GM21786 (cell line): ENCODE data around the gene KDM4E.

ENCODE experiments used
- ATAC-seq: cut with Tn5 transposase; IDR thresholded peaks from one replicate; pipeline ENCODE4 v1.9.1; 2021; ENCODE audit not compliant: unreplicated experiment

Gene KDM4E

DNA sequence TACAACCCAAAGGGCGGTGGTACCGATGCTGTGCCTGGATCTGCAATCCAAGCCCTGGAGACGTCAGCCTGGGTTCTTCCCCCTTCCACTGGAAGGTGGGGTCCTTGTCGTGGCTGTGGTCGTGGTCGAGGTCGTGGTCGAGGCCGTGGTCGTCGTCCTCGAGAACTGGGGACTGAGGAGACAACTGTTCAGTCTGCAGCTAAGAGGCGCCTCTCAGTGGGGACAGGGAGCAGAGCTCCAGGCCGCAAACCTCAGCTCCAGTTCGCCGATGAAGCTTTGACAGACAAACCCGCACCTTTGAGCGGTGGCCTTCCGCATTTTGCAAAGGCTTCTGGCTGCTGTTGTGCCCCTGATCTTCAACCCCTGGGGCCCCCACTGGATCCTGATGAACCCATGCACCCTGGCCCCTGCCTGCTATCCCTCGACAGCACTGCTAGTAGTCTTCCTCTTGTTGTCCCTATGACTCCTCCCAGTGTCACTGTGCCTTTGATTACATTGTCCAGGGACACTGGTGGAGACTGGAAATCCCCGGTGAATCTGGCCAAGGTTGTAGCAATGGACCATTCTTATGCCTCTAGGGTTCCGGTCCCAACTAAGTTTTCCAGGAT is 25.6 kb downstream of the KDM4E start:
- no peak for ATAC-seq

GRCh38 chr11:95054356-95054755 is 29.3 kb downstream of the KDM4E start:
- ATAC-seq: no peak

GRCh38 chr11:95055283-95055897 is 30.3 kb downstream of the KDM4E start:
- ATAC-seq: peak; percentile 99

DNA sequence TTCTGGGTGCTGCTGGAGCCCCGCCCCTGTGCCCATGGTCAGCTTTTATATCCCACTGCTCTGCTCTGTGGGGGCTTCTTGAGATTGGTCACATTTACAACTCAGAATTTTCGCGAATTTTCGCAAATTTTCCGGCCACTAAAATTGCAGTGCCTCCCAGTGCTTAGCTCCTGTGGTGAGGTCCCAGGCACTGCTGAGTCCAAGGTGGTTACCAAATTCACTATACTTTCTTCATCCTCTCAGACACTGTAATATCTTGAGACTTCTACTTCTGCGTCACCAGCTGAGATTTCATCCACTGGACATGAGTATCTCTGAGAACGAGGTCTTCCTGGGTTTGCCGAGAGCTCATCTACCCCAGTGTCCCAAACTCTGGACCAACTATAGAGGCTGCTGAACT is 32.9 kb downstream of the KDM4E start:
- ATAC-seq: no peak

GRCh38 chr11:95058621-95059020 is 33.6 kb downstream of the KDM4E start:
- no peak for ATAC-seq

GRCh38 chr11:95059046-95059445 is 34.0 kb downstream of the KDM4E start:
- no peak for ATAC-seq

GRCh38 chr11:95065336-95065735 is 40.3 kb downstream of the KDM4E start:
- no peak for ATAC-seq

DNA sequence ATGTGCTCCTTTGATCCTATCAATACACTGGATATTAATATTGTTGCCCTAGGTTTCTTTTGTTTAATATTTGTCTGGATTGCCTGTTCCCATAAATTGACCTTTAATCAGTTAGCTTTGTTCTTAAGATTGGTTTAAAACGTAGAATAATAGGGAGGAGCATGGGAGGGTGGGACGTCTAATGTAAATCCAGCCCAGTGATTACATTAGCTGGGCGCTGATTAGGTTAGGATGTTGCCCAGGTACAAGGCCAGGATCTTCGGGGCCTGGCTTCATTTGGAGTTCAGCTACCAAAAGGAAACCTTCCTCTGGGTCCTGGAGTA is 41.6 kb downstream of the KDM4E start, which contains the start of gene SRSF8:
TSS of gene SRSF8 (plus strand) at position 204 of the 323 bp plus-strand sequence. CDS start 308 bp downstream, outside the sequence.
- ATAC-seq: peak; percentile 38

DNA sequence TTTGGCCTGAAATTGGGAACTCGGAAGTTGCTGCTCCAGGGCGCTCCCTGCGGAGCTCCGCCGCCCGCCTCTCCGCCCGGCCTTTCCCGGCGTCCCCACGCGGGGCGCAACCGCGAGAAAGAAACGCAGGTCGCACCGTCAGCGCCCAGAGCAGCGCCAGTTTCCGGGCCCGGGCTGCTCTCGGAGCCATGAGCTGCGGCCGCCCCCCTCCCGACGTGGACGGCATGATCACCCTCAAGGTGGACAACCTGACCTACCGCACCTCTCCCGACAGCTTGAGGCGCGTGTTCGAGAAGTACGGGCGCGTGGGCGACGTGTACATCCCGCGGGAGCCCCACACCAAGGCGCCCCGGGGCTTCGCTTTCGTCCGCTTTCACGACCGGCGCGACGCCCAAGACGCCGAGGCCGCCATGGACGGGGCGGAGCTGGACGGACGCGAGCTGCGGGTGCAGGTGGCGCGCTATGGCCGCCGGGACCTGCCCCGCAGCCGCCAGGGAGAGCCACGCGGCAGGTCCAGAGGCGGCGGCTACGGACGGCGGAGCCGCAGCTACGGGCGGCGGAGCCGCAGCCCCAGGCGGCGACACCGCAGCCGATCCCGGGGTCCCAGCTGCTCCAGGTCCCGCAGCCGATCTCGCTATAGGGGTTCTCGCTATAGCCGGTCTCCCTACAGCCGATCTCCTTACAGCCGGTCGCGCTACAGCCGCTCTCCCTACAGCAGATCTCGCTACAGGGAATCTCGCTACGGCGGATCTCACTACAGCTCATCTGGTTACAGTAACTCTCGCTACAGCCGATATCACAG is 42.2 kb downstream of the KDM4E start:
- ATAC-seq: peak; percentile 60

- no peak for ATAC-seq
These were observed 42.8 kb downstream of the KDM4E start for GRCh38 chr11:95067841-95068219.

DNA sequence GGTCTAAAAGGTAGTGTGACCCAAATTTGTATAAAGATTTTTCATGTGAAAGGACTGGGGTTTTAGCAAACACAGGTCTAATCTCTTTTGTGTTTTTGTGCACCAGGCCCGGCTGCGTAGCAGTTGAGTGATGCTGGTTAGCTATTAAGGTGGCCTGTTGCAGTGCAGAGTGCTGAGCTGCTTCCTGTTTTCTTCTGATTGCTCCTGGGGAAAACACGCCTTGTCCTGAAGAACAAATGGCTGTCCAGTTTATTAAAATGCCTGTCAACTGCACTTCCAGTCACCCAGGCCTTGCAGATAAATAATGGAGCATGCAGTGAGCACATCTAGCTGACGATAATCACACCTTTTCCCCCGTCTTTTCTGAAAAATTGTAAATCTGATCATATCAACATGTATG is 43.5 kb downstream of the KDM4E start:
- ATAC-seq: peak; percentile 74

GRCh38 chr11:95070471-95070870 is 45.4 kb downstream of the KDM4E start:
- ATAC-seq: no peak

- ATAC-seq: no peak
These were observed 47.9 kb downstream of the KDM4E start for GRCh38 chr11:95072948-95073347.

DNA sequence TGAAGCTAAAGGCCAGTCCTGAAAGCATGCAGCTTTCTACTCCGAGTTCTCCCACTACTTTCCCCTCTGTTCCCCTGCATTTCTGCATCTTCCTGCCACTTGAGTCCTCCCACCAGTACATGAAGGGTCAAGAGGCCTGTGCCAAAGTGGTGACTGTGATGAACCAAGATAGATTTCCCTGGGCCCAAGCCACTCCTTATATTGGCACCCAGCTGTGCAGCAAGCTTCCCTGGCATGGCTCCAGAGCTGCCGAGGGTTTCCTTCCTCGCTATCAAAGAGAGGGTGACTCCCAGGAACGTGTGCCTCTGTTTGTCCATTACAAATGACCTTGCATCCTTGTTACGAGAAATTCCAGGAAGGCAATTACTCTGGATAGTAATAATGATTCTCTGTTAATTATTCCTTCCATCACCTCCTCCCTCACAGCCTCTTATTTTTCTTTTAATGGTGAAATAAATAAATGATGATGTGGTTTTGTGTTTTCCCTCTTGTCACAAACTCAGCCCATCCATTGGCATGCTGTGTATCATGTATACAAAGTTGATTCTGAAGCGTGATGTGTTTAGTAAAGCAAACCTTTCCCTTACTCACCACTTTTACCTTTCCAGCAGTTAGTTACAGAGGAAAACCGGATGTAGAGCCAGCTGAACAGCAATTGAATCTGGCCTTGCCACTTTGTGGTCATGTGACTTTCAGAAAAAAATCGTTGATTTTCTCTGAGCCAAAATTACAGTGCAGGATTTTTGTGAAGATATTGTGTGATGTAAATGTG is 49.9 kb downstream of the KDM4E start:
- no peak for ATAC-seq

DNA sequence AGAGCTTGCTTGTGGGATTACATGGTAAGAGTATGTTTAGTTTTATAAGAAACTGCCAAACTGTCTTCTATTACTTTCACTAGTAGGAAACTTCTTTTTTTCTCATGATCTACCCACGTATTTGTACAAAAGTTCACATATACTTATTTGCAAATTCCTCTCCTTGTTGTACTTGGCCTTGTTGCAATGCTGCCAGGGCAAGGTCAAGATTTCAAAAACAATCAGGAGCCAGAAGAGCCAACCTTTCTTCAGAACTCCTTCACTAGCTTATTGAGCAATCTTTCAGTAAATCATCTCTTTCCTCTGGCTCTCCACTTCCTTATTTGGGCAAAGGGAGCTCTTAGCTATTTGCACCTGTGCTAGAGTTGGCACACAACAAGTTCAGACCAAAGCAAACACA is 51.4 kb downstream of the KDM4E start:
- ATAC-seq: peak; percentile 62

- no peak for ATAC-seq
These were observed 51.9 kb downstream of the KDM4E start for GRCh38 chr11:95076981-95077380.
